Cerebellar nuclear complex (tissue), 1 donor: Measurements from ENCODE around the gene INTS14.
A peak's percentile ranks its signal among the peaks of the same experiment; 100 is the strongest.

Source experiments
- DNase-seq, 2 experiments: peaks; one replicate each; lab custom pipeline; 2025; lab: John Stamatoyannopoulos, UW

Gene INTS14

GRCh38 chr15:65610871-65611718, at the start of gene INTS14:
Gene INTS14, minus strand, starts transcription at chr15:65611131. Its CDS starts 3,751 bp downstream, at chr15:65607380.
- peak; percentile 55 to 81 for DNase-seq

- DNase-seq: no peak
Measured at GRCh38 chr15:65659502-65660052, 48.6 kb upstream of the INTS14 start.

- DNase-seq: no peak
Measured at GRCh38 chr15:65655457-65655856, 44.5 kb upstream of the INTS14 start.

GRCh38 chr15:65655026-65655425, 44.1 kb upstream of the INTS14 start:
- no peak for DNase-seq

- no peak for DNase-seq
Measured at GRCh38 chr15:65653801-65654521, 43.0 kb upstream of the INTS14 start.

GRCh38 chr15:65653341-65653740, 42.4 kb upstream of the INTS14 start:
- DNase-seq: no peak

- no peak for DNase-seq
Measured at GRCh38 chr15:65651831-65652749, 41.2 kb upstream of the INTS14 start.

- DNase-seq: no peak
Measured at GRCh38 chr15:65651042-65651322, 40.1 kb upstream of the INTS14 start.

- DNase-seq: no peak
Measured at GRCh38 chr15:65650312-65651041, 39.5 kb upstream of the INTS14 start.

GRCh38 chr15:65646486-65646885, 35.6 kb upstream of the INTS14 start:
- no peak for DNase-seq

GRCh38 chr15:65645392-65645791, 34.5 kb upstream of the INTS14 start:
- no peak for DNase-seq

GRCh38 chr15:65644282-65644681, 33.4 kb upstream of the INTS14 start:
- no peak for DNase-seq

GRCh38 chr15:65642594-65642993, 31.7 kb upstream of the INTS14 start:
- DNase-seq: no peak

GRCh38 chr15:65641768-65642475, 31.0 kb upstream of the INTS14 start:
- no peak for DNase-seq

GRCh38 chr15:65639509-65639908, 28.6 kb upstream of the INTS14 start:
- no peak for DNase-seq

GRCh38 chr15:65638681-65639089, 27.8 kb upstream of the INTS14 start:
- DNase-seq: peak in 1 of 2 experiments; percentile 39

- DNase-seq: no peak
Measured at GRCh38 chr15:65638109-65638508, 27.2 kb upstream of the INTS14 start.

- no peak for DNase-seq
Measured at GRCh38 chr15:65634356-65634755, 23.4 kb upstream of the INTS14 start.

- DNase-seq: no peak
Measured at GRCh38 chr15:65633752-65634151, 22.8 kb upstream of the INTS14 start.

GRCh38 chr15:65632780-65633375, 21.9 kb upstream of the INTS14 start:
- no peak for DNase-seq
